NCI-H2171 treated with DMSO at 0.1 percent for 48 hours (cell line): Measurements from ENCODE around the gene ZP2.
"Not testable (repeated sequence)": the region's sequence is repeated elsewhere in the genome, so short reads cannot be mapped to it uniquely, and the experiment has no call there.

Experiments used
- DNase-seq: peaks from one replicate; lab custom pipeline; 2025; lab: John Stamatoyannopoulos, UW

ZP2 gene

DNA sequence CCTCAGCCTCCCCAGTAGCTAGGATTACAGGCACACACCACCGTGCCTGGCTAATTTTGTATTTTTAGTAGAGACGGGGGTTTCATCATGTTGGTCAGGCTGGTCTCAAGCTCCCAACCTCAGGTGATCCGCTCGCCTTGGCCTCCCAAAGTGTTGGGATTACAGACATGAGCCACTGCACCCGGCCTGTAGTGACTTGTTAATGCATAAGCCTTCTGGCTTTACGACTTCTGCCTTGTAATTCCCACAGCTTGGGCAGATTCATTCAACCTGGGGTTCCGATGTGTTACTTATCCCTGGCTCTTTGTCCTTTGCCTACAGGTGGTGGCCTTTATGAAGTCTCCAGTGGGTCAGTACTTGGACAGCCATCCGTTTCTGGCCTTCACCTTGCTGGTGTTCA lies 41.3 kb downstream of the ZP2 start:
- not testable (repeated sequence) for DNase-seq

DNA sequence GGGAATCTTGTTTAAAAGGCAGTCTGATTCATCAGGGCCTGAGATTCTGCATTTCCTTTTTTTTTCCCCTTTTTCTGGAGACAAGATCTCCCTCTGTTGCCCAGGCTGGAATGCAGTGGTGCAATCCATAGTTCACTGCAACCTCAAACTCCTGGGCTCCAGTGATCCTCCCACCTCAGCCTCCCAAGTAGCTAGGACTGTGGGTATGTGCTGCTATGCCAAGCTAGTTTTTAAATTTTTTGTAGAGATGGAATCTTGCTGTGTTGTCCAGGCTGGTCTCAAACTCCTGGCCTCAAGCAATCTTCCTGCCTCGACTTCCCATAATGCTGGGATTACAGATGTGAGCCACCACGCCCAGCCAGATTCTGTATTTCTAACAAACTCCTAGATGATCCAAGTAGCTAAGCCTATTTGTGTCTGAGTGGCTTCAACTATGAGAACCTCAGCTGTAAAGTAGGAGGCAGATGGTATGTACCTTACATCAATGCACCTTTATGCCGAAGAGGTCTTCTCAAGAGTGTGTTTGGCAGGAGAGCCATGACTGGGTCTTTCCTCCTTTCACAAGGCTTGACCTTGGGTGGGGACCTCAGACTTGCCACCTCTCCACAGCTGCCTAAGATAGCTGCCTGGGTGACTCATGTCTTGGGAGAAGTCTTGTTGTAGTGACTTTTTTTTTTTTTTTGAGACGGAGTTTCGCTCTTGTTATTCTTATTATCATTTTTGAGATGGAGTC lies 42.0 kb downstream of the ZP2 start:
- no peak for DNase-seq

DNA sequence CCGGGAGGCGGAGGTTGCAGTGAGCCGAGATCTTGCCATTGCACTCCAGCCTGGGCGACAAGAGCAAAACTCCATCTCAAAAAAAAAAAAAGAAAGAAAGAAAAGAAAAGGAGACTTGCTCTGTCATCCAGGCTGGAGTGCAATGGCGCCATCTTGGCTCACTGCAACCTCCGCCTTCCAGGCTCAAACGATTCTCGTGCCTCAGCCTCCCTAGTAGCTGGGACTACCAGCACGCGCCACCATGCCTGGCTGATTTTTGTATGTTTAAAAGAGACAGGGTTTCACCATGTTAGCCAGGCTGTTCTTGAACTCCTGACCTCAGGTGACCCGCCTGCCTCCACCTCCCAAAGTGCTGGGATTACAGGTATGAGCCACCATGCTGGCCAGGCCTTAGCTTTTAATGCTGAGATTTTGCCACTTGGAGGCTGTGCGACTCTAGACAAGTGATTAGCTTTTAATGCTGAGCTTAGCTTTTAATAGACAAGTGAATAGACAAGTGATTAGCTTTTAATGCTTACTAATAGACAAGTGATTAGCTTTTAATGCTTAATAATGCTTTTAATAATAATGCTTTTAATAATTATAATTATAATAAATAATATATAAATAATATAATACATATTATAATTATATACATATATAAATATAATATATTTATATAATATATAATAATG lies 43.3 kb downstream of the ZP2 start:
- no peak for DNase-seq

DNA sequence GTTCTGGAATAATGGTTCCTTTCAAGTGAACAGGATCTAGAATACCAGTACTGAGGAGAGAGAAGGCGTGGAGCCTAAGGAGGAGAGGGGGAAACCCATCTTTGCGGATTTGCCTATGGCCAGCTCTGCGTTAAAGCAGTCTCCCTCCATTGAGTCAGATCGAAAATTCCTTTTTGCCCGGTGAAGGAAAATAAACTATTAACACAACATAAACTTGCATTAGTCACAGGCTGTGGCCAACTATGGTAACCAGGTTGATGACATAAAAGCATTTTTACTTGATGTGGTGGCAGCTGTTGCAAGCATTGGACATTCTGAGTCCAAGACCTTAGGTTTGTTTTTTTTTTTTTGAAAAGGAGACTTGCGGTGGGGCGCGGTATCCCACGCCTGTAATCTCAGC lies 44.0 kb downstream of the ZP2 start:
- no peak for DNase-seq

DNA sequence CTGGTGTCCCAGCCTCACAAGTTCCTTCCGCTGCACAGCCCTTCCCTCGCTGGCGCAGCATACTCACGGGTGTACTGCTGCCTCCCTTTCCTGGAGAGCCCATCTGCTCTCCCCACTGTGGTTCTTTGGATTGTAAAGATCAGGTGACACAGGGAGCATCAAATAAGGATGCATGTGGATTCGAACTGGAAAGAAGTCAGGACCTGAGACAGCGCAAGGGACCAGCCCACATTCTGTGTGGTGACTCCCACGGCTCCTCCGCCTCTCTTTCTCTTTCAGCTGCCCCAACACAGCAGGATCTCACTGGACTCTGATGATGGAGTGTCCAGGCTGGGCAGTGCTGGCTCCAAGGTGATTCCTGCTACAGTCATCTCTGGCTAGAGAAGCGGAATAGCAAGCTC lies 44.8 kb downstream of the ZP2 start:
- peak; percentile 34 for DNase-seq

DNA sequence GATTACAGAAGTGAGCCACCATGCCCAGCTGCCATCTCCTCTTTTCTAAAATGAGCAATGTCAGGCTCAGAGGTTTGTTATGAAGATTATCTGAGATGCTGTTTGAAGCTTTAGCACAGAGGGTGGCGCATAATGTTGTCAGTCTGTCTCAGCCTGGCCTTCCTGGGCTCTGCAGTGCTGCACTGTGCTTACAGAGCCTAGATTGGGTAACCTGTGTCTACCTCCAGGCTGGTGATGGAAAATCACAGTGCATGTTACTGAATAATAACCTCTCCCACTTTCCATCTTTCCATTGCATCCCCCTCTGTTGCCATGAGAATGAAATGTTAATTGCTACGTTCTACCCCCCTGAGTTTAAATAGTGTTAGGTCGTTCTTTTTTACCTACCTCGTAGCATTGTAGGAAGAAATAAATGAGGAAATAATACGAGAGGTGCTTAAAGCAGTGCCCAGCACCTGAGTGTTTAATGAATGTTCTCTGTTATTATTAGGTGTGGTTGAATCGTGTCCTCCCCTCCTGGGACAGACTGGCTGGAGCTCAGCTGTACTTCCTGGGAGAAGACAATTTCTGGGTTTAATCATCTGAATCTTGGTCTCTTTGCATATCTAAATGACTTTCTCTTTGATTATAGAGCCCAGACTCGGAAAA lies 46.7 kb downstream of the ZP2 start:
- DNase-seq: no peak

DNA sequence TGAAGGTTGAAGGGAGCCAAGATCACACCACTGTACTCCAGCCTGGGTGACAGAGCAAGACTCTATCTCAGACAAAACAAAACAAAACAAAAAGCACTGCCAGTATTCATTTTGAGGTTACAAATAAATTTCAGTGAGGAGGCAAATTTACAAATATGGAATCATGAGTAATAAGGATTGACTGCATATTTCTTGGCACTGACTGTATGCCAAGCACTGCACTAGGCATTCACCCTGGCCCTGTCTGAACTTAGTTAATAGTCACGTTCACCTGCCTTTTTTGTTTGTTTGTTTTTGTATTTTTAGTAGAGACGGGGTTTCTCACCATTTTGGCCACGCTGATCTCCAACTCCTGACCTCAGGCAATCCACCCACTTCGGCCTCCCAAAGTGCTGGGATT lies 47.8 kb downstream of the ZP2 start:
- no peak for DNase-seq

DNA sequence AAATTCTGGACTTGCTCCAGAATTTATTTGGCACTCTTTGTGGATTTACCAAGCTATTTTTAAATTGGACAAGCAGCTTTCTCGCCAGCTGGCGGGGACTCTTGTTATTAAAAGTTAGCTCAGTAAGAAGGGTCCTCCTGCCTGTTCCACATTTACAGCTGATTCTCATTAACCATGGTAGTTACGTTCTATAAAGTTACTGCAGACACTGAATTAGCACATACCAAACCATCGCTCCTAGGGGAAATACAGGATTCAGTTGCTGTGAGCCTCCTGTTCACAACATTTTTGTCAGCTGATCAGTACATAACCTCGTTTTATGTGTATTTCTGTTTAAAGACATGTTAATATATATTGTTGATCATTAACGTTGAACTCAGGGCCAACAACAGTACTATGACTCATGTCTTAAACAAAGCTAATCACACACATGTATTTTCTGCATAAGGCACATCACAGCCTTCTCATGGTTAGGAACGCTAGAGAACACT lies 48.7 kb downstream of the ZP2 start:
- peak; percentile 5 for DNase-seq

DNA sequence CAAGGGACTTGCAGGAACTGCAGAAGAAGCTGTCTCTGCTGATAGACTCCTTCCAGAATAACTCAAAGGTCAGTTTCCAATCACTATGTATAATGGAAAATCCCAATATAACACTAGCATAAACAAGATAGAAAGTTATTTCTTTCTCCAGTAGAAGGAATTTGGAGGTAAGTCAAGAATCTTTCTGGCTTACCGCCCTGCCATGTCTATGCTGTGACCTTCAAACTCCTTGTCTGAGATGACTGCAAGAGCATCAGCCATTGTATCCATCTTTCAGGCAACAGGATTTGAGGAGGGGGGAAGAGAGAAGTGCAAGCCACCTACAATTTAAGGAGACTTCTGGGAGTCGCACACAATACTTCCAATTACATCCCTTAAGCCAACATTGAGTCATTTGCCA lies 50.2 kb downstream of the ZP2 start:
- DNase-seq: no peak

DNA sequence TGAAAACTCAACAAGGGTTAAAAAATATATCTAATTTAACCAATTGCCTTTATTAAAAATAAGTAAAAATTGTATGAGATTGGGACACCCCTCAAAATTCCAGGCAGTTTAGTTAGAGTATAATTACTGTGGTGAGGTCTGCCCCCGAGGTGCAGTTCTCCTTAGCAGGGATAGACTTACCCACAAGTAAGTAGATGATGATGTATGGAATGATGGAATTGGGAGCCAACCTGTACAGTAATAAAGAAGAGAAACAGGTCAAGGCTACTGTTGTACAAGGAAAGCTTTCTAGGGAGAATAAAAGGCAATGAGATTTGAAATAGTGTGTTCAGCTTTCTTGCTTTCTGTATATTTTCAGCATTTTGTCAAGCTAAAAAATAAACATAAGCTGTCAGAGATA lies 51.1 kb downstream of the ZP2 start:
- no peak for DNase-seq

DNA sequence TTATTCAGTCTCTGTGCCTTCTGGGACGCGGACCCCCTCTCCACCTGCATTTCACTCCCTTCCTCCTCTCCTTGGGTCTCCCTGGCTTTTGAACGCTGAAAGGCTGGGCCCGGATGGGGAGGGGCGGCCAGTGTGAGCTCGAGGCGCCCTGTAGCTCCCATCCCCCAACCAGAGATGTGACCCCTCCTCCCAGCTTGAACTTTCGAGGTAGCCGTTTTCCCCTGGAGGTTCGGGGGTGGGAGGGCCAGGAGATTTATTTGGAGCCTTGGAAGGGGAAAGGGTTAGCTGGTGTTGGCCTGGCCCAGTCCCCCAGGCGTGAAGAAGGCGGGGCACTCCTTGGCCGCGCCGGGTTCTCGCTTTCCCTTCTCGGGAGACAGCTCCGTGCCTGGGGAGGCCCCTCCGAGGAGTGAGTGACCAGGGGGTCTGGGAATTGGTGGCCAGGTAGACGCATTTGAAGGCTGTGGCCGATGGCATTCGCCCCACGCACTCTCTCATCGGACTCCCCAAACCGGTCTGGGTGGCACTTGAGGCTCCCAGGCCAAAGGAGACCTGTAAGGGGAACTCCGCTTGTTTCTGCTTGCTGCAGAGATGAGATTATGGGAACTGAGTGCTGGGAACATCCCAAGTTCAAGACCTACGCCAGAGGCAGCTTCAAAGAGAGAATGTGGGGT lies 52.0 kb downstream of the ZP2 start:
- no peak for DNase-seq

DNA sequence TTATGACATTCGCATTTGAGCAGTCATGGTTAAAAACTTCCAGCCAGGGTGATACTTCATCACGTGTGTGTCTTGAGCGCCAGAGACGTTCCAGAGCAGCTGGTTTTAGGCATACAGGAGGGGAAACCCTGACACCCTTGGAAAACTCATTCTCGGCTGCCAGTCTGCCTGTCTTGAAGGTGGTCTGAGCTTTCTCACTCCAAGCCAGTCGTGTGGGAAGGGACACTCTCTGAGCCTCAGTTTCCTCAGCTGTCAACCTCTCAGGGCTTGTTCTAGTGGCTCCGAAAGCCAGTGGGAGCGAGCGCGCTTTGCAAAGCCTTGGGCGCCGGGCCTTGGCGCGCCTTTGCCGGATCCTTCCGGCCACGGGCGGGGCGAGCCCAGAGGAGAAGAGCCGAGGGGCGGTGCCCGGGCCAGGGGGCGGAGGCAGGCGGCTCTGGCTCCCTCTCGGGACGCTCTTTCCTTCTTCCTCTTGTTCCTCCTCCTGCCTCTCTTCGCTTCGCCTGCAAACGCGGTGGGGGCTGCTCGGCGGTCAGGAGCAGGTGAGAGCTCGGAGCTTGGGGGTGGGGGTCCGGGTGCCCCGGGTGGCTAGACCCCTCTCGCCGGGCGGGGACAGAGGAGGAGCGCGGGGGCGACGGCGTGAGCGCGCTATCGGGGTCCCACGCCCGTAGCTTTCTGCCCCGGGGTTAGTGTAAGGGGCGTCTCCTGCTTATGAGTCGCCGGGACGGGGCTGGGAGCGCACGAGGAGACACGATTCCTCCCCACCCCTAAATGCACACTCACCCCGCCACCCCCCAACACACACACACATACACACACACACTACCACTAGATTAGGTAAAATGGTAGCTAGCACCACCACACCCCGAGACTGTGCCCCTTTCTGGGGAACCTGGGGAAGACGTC lies 52.9 kb downstream of the ZP2 start, which contains the start of gene LDAF1:
Gene LDAF1 (plus strand): TSS at position 467 of the 903 bp plus-strand sequence. CDS start 2,509 bp downstream, outside the sequence.
- peak; percentile 68 for DNase-seq

DNA sequence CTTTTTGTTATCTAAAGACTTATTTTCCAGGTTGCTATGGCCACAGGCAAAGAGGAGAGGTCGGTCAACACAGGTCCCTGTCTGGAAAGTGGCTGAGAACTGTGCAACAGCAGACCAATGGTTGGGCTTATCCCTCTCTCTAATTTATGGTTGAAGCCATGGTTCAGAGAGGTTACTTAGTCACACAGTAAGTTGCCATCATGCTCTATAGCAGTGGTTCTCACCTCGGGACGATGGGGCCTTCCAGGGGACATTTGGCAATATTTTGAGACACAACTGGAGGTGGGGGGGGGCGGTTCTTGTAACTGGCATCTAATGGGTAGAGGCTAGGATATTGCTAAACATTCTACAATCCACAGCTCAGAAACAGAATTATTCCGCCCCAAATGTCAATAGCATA lies 53.7 kb downstream of the ZP2 start:
- DNase-seq: no peak

DNA sequence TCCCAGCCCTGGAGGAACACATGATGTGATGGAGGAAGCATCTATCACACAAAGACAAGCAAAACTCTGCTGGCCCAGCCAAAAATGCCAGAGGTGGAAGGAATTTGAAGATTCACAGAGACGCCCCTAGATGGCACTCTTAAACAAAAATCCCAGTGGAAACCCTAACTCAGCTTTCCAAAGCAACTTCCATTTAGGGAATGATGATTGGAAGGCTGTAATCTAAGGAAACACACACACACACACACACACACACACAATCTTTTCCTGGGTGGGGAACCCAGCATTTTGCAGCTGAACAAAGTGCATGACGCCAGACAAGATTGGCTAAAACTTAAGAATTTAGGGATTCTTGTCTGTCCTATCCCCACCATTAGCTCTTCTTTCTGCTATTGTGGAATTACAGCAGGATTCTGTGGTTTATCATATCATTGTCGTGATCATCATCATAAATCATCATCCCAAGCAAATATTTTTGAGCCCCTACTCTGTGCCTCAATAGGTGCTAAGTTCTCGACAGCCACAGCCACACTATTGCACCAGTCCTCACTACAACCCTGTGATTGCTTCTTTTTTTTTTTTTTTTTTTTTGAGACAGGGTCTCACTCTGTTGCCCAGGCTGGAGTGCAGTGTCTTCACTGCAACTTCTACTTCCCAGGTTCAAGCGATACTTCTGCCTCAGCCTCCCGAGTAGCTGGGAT lies 54.5 kb downstream of the ZP2 start:
- peak; percentile 60 for DNase-seq

DNA sequence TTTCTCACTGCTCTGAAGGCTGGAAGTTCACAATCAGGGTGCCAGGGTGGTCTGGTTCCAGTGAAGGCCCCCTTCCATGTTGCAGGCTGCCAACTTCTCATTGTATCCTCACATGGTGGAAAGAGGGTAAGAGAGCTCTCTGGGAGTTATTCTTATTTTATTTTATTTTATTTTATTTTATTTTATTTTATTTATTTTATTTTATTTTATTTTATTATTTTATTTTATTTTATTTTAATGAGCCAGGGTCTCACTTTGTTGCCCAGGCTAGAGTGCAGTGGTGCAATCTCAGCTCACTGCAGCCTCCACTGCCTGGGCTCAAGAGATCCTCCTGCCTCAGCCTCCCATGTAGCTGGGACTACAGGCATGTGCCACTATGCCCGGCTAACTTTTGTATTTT lies 55.4 kb downstream of the ZP2 start:
- not testable (repeated sequence) for DNase-seq

DNA sequence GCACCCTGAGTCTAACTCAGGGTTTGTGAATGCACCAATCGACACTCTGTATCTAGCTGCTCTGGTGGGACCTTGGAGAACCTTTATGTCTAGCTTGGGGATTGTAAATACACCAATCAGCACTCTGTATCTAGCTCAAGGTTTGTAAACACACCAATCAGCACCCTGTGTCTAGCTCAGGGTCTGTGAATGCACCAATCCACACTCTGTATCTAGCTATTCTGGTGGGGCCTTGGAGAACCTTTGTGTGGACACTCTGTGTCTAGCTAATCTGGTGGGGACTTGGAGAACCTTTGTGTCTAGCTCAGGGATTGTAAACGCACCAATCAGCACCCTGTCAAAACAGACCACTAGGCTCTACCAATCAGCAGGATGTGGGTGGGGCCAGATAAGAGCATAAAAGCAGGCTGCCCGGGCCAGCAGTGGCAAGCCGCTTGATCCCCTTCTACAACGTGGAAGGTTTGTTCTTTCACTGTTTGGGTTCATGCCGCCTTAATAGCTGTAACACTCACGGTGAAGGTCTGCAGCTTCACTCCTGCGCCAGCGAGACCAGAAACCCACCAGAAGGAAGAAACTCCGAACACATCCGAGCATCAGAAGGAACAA lies 58.1 kb downstream of the ZP2 start:
- DNase-seq: not testable (repeated sequence)

DNA sequence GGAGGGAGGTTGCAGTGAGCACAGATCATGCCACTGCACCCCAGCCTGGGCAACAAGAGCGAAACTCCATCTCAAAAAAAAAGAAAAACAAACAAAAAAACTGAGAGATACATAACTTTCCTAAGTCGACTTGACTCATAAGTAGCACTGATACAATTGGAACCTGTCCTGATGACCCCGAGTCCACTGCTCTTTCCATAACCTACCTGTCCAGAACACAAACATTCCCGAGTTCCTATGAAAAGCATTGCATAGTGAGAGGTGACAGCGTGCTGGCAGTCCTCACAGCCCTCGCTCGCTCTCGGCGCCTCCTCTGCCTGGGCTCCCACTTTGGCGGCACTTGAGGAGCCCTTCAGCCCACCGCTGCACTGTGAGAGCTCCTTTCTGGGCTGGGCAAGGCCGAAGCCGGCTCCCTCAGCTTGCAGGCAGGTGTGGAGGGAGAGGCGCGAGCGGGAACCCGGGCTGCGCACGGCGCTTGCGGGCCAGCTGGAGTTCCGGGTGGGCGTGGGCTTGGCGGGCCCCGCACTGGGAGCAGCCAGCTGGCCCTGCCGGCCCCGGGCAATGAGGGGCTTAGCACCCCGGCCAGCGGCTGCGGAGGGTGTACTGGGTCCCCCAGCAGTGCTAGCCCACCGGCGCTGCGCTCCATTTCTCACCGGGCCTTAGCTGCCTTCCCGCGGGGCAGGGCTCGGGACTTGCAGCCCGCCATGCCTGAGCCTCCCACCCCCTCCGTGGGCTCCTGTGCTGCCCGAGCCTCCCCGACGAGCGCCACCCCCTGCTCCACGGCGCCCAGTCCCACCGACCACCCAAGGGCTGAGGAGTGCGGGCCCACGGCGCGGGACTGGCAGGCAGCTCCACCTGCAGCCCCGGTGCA lies 59.0 kb downstream of the ZP2 start:
- DNase-seq: not testable (repeated sequence)

DNA sequence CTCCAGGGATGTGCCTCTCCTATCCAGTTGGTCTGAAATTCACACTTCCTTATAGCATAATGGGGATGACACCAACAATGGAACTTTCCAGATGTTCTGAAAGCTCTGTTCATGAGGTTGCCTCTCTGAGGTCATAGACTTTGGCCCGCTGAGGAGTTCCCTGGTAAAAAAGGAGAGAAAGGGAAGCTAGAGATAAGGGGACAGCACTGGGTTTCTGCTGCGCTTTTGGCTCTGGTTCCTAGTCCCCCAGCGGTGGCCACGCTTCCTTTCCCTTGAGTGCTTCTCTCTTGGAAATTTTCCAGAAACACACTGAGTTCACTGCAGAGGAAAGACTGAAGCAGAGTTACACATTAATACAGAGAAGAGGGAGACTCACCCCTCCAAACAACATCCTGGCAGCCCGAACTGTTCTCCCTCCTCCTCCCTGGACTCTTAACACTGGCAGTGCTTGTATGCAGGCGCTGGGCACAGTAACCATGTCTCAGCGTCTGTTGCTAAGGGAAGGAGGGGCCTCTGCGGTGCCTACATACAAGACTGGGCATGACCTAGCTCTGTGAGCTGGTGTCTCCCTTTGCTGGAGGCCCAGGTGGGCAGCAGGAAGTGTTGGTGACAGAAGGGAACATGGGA lies 60.9 kb downstream of the ZP2 start, which contains the start of gene DNAH3:
Gene DNAH3 (minus strand): TSS at position 472 of the 627 bp plus-strand sequence. CDS start 527 bp downstream, outside the sequence.
- DNase-seq: peak; percentile 93
